SK-N-SH (cell line): ENCODE results near the gene TRANK1.

Experiments used
- CHD2 ChIP-seq: fragments of 150-350 bp; IDR thresholded peaks from 2 replicates; pipeline ENCODE4 v1.6.1; 2018; ENCODE audit warnings: low read length; ENCODE audit not compliant: partially characterized antibody
- CTCF ChIP-seq: fragments of 200-600 bp; sonication (generic); IDR thresholded peaks from 2 replicates; pipeline ENCODE4 v1.6.1; 2017; ENCODE audit warnings: antibody characterized with exemption, mild to moderate bottlenecking, moderate library complexity
- EP300 ChIP-seq, 2 experiments: IDR thresholded peaks; 2 replicates each; pipeline versions ENCODE4 v1.4.0 to v1.6.1; 2012; ENCODE audit warnings: borderline replicate concordance in 1 of 2, low read depth in 1 of 2, low read length in 1 of 2
- GABPA ChIP-seq: IDR thresholded peaks from 2 replicates; pipeline ENCODE4 v1.4.0; 2012; ENCODE audit warnings: low read depth, mild to moderate bottlenecking
- JUND ChIP-seq: IDR thresholded peaks from 2 replicates; pipeline ENCODE4 v1.4.0; 2012
- NFIC ChIP-seq: IDR thresholded peaks from 2 replicates; pipeline ENCODE4 v1.4.0; 2012; ENCODE audit warnings: borderline replicate concordance
- POLR2AphosphoS5 ChIP-seq: IDR thresholded peaks from 2 replicates; pipeline ENCODE4 v1.6.1; 2012; ENCODE audit warnings: low read depth, low read length
- RAD21 ChIP-seq: IDR thresholded peaks from 2 replicates; pipeline ENCODE4 v1.6.1; 2012; ENCODE audit warnings: mild to moderate bottlenecking, low read length
- SIN3A ChIP-seq: IDR thresholded peaks from 2 replicates; pipeline ENCODE4 v1.6.1; 2012; ENCODE audit warnings: low read depth, mild to moderate bottlenecking, low read length, moderate library complexity, borderline replicate concordance
- TCF12 ChIP-seq: IDR thresholded peaks from 2 replicates; pipeline ENCODE4 v1.4.0; 2012
- YY1 ChIP-seq: IDR thresholded peaks from 2 replicates; pipeline ENCODE4 v1.4.0; 2012; ENCODE audit warnings: low read depth, mild to moderate bottlenecking
- TF ChIP-seq, protein P1 (sequence below): IDR thresholded peaks from 2 replicates; pipeline ENCODE4 v1.4.0; 2012; ENCODE audit warnings: low read depth

GRCh38 chr3:36991923-36992805, 47.3 kb upstream of the TRANK1 start:
- TF ChIP-seq JUND (no peak), CTCF (no peak), POLR2AphosphoS5 (no peak), TCF12 (no peak), NFIC (no peak), GABPA (no peak), CHD2 (no peak), RAD21 (no peak), SIN3A (no peak), EP300 (IDR thresholded peaks at IDR 0.05; ENCODE audit: borderline replicate concordance in 1 of 2, low read depth in 1 of 2, low read length in 1 of 2) (no peak), YY1 (no peak)
- TF ChIP-seq, protein P1, sequence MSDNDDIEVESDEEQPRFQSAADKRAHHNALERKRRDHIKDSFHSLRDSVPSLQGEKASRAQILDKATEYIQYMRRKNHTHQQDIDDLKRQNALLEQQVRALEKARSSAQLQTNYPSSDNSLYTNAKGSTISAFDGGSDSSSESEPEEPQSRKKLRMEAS = no peak
